TTC549 (cell line): Measurements from ENCODE around the gene KLF4.

Source experiments
- FAIRE-seq: peaks from 2 replicates; lab custom pipeline; 2012; peaks lifted over from hg19 to GRCh38; lab: Jason Lieb, UNC

KLF4 gene

DNA sequence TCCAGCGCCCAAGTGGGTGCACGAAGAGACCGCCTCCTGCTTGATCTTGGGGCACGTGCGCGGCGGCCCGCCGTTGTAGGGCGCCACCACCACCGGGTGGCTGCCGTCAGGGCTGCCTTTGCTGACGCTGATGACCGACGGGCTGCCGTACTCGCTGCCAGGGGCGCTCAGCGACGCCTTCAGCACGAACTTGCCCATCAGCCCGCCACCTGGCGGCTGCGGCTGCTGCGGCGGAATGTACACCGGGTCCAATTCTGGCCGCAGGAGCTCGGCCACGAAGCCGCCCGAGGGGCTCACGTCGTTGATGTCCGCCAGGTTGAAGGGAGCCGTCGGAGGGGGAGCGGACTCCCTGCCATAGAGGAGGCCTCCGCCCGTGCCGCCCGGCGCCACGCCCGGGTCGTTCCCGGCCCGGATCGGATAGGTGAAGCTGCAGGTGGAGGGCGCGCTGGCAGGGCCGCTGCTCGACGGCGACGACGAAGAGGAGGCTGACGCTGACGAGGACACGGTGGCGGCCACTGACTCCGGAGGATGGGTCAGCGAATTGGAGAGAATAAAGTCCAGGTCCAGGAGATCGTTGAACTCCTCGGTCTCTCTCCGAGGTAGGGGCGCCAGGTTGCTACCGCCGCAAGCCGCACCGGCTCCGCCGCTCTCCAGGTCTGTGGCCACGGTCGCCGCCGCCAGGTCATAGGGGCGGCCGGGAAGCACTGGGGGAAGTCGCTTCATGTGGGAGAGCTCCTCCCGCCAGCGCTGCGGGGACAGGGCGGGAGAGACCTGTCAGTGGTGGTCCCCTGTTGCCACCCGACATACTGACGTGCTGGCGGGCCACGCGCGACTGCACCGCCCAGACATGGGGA is 1.8 kb downstream of the KLF4 start:
- FAIRE-seq, result no peak

DNA sequence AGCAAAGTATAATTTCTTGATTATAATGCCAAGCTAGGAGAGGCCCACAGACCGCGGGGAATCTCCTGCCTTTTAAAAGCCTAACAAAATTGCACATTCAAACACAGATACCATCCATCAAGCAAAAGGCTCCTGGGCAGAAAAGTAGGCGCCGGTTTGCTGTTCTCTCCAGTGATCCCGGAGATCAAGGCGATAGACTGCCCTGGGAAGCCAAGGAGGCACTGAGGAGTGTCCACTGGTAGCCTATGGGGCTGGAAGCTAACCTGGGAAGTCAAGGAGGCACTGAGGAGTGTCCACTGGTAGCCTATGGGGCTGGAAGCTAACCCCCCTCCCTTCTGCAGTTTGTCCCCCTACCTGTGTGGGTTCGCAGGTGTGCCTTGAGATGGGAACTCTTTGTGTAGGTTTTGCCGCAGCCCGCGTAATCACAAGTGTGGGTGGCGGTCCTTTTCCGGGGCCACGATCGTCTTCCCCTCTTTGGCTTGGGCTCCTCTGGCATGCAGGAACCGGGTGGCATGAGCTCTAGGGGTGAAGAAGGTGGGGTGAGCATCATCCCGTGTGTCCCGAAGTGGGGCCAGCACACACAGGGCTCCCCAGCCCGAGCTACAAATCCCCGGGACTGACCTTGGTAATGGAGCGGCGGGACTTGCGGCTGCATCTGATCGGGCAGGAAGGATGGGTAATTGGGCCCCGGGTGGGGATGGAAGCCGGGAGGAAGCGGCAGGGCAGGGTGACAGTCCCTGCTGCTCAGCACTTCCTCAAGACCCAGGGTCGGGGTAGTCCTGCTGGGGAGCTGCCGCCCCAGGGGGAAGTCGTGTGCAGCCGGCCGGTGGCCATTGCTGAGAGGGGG is 2.7 kb downstream of the KLF4 start:
- FAIRE-seq, result no peak

DNA sequence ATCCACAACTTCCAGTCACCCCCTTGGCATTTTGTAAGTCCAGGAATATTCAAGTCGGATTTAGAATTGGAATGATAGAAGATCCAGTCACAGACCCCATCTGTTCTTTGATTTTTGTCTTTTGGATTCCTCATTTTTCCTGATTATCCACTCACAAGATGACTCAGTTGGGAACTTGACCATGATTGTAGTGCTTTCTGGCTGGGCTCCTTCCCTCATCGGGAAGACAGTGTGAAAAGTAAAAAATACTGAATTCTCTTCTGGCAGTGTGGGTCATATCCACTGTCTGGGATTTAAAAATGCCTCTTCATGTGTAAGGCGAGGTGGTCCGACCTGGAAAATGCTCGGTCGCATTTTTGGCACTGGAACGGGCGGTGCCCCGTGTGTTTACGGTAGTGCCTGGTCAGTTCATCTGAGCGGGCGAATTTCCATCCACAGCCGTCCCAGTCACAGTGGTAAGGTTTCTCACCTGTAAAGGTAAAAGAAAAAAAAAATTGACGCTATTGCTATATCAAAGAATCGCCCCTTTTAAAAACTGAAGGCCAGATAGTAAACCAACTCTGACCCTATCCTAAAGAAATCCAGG is 4.0 kb downstream of the KLF4 start:
- no peak for FAIRE-seq

DNA sequence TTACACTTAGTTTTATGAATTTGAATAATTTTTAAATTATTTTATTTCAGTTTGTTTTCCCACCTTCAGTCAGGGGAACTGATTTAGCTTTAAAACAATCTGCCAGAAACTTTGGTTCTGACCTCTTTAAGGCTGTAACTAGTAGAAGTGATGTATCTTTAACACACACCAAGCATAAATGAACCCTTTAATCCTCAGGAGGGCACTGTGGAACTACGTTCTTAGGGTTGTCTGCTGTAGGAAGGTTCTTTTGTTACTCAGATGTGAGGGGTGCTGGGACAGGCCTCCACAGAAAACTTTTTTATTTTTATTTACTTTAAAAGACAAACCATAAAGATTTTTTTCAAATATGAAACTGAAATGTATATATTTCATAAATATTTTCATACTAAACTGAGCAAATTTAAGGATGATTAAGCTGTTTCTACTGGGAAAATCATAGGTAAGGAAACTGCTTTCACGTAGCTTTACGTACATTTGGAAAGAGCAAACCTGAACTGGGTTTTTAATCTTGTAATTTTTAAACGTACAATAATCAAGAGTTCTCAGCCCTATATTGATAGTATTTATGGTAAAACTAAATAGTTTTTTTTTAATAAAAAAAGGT is 5.3 kb downstream of the KLF4 start:
- peak; percentile 76 for FAIRE-seq

DNA sequence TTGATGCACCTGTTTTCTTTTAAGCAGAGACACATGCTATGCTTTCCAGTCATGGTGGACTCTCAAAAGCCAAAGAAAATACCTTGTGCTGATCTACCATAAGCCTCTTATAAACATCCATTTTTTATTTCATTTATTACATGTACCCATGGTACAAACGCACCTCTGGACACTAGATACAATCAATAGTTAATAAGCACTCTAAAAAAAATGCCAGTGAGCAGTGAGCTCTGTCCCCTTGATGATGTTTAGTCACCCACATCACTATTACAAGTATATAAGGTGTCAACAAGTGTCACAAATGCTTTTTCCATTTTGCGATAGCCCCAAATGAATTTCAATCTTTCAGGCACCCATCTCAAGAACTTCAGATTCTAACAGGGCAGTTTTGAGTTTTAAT is 5.9 kb downstream of the KLF4 start:
- no peak for FAIRE-seq

DNA sequence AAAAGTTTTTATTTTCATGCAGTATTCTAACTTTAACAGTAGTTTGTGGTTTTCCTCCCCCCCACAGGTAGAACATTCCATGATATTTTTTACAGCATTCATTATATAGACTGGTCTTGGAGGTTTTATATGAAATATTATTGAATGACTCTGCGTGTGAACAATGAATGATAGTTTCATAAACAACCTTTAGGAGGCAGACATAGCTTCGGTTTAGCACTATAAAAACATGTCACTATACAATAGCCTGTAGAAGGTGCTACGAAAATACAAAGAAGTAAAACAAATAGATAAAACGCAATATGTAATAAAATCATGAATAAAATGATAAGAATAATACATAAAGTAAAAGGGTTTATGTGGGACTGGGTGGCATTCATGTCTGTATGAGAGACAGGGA is 8.5 kb downstream of the KLF4 start:
- no peak for FAIRE-seq

- FAIRE-seq, result no peak
Observed at GRCh38 chr9:107480386-107480789, 9.2 kb downstream of the KLF4 start.

GRCh38 chr9:107478805-107479204 is 10.8 kb downstream of the KLF4 start:
- FAIRE-seq, result no peak

- no peak for FAIRE-seq
Observed at GRCh38 chr9:107474124-107474523, 15.4 kb downstream of the KLF4 start.

DNA sequence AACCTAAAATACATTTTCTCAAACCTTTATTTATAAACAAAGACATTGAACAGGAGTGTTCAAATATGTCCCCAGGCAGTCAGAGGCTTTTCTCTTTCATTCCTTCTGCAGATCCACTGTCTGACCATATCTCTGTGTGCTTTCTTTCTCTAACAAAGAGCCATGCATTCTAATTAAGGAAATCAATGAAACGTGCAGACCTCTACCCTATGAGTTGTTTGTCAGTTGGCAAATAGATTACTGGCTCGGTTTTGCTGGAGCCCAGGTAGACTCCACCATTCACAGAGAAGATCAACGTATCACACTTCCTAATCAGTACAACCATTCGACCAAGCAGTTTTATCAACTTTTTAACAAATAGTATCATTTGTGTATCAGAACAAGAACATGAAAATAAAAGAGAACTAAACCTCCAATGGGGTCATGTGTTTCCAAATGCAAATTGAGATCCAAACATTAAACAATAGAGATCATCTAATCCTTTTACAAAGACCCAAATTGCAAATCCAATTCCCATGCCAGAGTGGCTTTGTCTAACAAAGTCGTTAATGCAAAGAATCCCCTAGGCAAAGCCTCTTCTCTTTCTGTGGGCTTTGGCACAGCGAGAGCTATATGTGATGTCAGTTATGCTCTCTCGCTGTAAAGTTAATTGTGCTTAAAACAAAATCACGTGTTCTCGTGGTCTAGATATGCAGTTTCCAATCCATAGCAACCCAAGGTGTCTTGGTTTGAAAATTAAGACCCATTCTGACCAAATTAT is 16.8 kb downstream of the KLF4 start:
- no peak for FAIRE-seq

GRCh38 chr9:107471552-107471951 is 18.0 kb downstream of the KLF4 start:
- no peak for FAIRE-seq

GRCh38 chr9:107467416-107467815 is 22.2 kb downstream of the KLF4 start:
- FAIRE-seq, result no peak

DNA sequence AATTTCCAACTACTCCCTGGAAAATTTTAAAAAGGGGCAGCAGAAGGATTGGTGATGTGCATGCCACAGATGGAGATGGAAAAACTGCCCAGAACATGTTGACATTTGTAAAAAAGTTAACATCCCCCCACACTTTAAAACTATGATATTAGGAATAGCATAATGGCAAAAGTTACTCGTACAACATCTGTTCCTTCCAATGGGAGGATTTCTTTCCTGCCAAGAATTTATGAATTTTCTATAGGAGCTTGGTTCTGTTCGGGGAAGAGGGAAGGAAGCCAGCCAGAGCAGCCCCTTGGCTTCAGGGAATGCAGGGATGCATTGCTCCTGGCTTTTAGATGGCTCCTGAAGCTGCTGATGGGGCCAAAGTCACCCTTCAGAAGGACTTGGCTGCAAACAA is 22.7 kb downstream of the KLF4 start:
- FAIRE-seq, result no peak

DNA sequence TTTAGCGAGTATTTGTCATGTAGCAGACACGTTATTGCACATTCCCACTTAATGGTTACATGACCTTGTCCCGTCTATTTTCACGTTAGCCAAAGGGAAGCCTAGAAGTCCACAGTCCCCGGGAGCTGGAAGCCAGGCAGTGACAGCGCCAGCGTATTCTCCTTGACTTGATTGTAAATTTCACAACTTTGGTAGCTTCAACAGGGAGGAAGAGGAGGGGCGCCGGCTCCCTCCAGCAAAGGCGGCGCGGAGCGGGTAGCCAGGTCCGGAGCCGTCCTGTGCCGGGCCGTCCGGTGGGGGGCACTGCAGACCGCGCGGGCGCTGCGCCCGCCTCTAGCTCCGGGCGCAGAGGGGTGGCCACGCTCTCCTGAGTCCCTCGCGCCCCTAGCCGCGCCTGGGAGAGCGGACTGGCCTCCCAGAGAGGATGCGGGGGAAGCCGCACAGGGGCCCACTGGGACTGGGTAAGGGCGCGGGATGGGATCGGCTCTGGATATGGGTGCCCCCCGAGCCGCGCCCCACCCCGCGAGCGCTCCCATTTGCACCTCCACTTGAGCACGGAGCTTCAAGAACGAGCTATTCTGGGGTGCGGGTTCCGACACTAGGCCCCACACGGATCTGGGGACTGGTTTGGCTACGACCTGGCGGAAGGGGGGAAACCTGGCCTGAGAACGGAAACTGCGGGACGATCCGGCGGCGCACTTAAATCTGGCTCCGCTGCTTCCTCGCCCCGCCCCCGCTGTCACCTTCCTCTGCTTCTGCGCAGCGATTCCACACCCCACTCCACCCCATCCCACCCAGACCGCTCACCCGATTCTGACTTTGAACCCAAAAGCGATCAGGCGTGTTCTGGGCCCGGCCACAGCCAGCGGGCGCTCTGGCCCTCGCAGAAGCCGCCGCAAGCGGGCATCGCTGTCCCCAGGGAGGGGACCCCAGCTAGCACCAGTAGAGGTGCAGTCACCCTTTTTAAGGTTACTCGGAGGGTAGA is 23.8 kb downstream of the KLF4 start:
- FAIRE-seq, result no peak

- FAIRE-seq, result no peak
Observed at GRCh38 chr9:107464516-107464915, 25.1 kb downstream of the KLF4 start.

- FAIRE-seq, result no peak
Observed at GRCh38 chr9:107462691-107463090, 26.9 kb downstream of the KLF4 start.

GRCh38 chr9:107460153-107461023 is 29.2 kb downstream of the KLF4 start:
- FAIRE-seq, result no peak

DNA sequence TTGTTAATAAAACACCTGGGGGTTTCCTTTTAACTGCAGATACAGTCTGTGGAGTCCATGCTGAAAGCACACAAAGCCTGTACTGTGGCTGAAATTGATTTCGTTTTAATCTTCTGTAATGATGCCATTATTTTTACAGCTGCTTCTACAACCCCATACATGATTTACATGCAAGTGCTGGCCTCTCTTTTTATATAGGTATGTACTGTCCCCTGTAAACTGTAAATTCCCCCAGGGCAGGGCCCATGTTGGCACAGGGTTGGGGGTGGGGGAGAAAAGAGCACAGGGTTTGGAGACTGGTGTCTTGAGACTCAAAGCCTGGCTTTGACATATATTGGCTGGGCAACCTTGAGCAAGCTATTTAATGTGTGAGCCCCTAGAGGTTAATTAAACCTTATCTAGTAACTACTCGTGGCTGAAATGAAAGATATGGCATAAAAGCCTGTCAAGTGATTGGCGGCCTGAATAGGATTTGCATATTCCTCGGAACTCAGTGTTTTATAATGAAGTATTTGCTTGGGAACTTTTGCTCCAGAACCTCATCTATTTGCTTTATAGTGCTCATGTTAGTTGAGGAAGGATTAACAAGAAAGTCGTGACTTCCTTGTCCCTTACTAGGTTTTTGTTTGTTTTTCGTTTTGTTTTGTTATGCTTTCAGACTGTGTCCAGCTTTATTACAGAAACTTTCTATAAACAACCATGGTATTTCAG is 34.0 kb downstream of the KLF4 start:
- no peak for FAIRE-seq

- FAIRE-seq, result no peak
Observed at GRCh38 chr9:107453479-107453878, 36.1 kb downstream of the KLF4 start.
